BJ (cell line): ENCODE results near the gene FES. TPM values are rescaled to one million over a fixed set of nuclear protein-coding genes. Genes with fewer than 3 reads are reported as not detected.
"Not testable (repeated sequence)": the region's sequence is repeated elsewhere in the genome, so short reads cannot be mapped to it uniquely, and the experiment has no call there.

Experiments used
- CTCF ChIA-PET: fragments of 350-600 bp; formaldehyde crosslinking; extraction: SDS; loops from one replicate; lab custom pipeline; 2021; ENCODE audit warnings: antibody characterized with exemption, inconsistent platforms; lab: Yijun Ruan, JAX
- POLR2A ChIA-PET: fragments of 300-600 bp; sonication (Branson Sonifier 250); formaldehyde crosslinking; extraction: SDS; loops from one replicate; lab custom pipeline; 2021; ENCODE audit warnings: antibody characterized with exemption; lab: Charles Lee
- DNase-seq: peaks from one replicate; pipeline ENCODE4 v3.0.0-alpha.2; 2011; ENCODE audit warnings: low read depth
- H3K27me3 ChIP-seq: 2 replicates; pipeline ENCODE4 v1.6.0; 2011; ENCODE audit warnings: low read length; ENCODE audit not compliant: control insufficient read depth, insufficient read depth
- H3K36me3 ChIP-seq: 2 replicates; pipeline ENCODE4 v1.5.1; 2011; ENCODE audit warnings: low read length; ENCODE audit not compliant: control insufficient read depth, insufficient read depth
- H3K4me3 ChIP-seq: 2 replicates; pipeline ENCODE4 v1.5.1; 2011; ENCODE audit warnings: low read depth, mild to moderate bottlenecking, control low read depth, low read length
- polyA plus RNA-seq: library from polyadenylated mRNA; depleted of rRNA; stranded (reverse); fragments of >200 nt; gene quantifications from 2 replicates; pipeline ENCODE4 v1.2.3, GENCODE V29; 2011
- TF ChIP-seq, protein P1 (sequence below): IDR thresholded peaks from 2 replicates; pipeline ENCODE4 v1.5.1; 2011; ENCODE audit warnings: low read depth, mild to moderate bottlenecking, control low read depth, inconsistent platforms, low read length, moderate library complexity; ENCODE audit not compliant: insufficient read depth

Gene FES
- polyA plus RNA-seq, 1 experiment = 11.1 TPM

GRCh38 chr15:90907051-90907660 lies 22.9 kb downstream of the FES start:
- ChIA-PET CTCF (no interaction called here), POLR2A (no interaction called here)
- TF ChIP-seq, protein P1, sequence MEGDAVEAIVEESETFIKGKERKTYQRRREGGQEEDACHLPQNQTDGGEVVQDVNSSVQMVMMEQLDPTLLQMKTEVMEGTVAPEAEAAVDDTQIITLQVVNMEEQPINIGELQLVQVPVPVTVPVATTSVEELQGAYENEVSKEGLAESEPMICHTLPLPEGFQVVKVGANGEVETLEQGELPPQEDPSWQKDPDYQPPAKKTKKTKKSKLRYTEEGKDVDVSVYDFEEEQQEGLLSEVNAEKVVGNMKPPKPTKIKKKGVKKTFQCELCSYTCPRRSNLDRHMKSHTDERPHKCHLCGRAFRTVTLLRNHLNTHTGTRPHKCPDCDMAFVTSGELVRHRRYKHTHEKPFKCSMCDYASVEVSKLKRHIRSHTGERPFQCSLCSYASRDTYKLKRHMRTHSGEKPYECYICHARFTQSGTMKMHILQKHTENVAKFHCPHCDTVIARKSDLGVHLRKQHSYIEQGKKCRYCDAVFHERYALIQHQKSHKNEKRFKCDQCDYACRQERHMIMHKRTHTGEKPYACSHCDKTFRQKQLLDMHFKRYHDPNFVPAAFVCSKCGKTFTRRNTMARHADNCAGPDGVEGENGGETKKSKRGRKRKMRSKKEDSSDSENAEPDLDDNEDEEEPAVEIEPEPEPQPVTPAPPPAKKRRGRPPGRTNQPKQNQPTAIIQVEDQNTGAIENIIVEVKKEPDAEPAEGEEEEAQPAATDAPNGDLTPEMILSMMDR = no peak
- DNase-seq = no peak
- Histone ChIP-seq H3K27me3 (no peaks in the 10 kb centered on the region), H3K36me3 (peaks cover 25% of the 10 kb centered on the region), H3K4me3 (no peak overlapping the region)

GRCh38 chr15:90907838-90908507 lies 23.7 kb downstream of the FES start:
- no peak for DNase-seq

DNA sequence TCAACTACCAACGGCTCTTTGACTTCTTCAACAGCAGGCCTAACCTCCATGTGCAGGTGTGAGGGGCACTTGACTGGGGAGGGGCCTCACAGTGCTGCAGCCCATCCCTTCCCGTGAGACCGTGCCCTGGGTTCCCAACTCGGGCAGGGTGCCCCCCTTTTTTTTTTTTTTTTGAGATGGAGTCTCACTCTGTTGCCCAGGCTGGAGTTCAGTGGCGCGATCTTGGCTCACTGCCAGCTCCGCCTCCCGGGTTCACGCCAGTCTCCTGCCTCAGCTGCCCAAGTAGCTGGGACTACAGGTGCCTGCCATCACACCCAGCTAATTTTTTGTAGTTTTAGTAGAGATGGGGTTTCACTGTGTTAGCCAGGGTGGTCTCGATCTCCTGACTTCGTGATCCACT lies 25.1 kb downstream of the FES start:
- DNase-seq, H3K27me3 ChIP-seq, H3K4me3 ChIP-seq, POLR2A ChIA-PET: not testable (repeated sequence)
- CTCF ChIA-PET = interaction anchor here (0.8 to 1.2 kb wide), 2 partner anchors 22 to 25 kb away, joined by 4 to 6 read pairs; partner anchors contain the start of gene UNC45A
- H3K36me3 ChIP-seq = peaks cover 32% of the 10 kb centered on the region

More at GRCh38 chr15:90907838-90908507, 23.7 kb downstream of the FES start:
- peaks cover 28% of the 10 kb centered on the region for H3K36me3 ChIP-seq
- CTCF ChIA-PET = interaction anchor here (1.0 to 1.2 kb wide), 2 partner anchors 25 to 26 kb away, joined by 3 to 6 read pairs; partner anchors contain the start of genes HDDC3 and UNC45A
- H3K27me3 ChIP-seq = no peaks in the 10 kb centered on the region
- POLR2A ChIA-PET = no interaction called here
- TF ChIP-seq, protein P1 = no peak
- no peak overlapping the region for H3K4me3 ChIP-seq

DNA sequence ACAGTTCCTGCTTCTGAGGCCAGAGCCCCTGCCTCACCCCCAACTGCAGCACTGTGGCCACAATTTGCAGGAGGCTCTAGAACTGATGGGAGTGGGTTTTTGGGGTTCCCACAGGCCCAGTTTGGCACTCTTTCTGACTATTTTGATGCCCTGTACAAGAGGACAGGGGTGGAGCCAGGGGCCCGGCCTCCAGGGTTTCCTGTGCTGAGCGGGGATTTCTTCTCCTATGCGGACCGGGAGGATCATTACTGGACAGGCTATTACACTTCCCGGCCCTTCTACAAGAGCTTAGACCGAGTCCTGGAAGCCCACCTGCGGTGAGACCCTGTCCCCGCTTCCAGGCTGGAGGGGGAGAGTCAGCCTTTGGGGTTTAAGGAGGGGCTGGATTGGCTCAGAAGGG lies 25.7 kb downstream of the FES start:
- no peak overlapping the region for H3K4me3 ChIP-seq
- DNase-seq = no peak
- POLR2A ChIA-PET = no interaction called here
- CTCF ChIA-PET = no interaction called here
- no peaks in the 10 kb centered on the region for H3K27me3 ChIP-seq
- TF ChIP-seq, protein P1 = no peak
- H3K36me3 ChIP-seq = peaks cover 32% of the 10 kb centered on the region

DNA sequence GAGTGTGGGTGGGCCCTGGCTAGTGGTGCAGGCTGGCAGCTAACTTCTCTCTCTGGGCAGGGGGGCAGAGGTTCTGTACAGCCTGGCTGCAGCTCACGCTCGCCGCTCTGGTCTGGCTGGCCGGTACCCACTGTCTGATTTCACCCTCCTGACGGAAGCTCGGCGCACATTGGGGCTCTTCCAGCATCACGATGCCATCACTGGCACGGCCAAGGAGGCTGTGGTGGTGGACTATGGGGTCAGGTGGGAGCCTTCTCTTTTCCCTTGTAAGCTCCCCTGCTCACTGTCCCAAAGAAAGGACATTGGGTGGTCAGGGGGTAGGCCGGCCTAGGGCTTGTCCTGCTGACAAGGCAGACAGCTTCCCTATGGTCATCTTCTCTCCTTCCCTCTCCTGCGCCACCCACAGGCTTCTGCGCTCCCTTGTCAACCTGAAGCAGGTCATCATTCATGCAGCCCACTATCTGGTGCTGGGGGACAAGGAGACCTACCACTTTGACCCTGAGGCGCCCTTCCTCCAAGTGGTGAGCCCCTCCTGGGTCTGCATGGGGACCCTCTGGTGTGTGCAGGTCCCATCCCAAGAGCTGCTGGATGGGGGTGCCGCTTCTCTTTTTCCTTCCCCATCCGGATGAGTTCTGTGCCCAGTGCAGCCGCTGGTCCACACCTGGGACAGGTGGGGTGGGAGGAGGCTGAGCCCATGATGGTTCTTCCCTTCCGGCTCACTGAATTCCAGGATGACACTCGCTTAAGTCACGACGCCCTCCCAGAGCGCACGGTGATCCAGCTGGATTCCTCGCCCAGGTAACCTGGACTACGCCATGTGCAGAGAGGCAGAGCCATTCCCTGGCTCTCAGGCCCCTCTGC lies 26.4 kb downstream of the FES start:
- ChIA-PET CTCF (no interaction called here), POLR2A (no interaction called here)
- Histone ChIP-seq H3K27me3 (no peaks in the 10 kb centered on the region), H3K36me3 (peaks cover 34% of the 10 kb centered on the region), H3K4me3 (no peak overlapping the region)
- no peak for DNase-seq
- TF ChIP-seq, protein P1 = no peak
